ENCODE measurements around the gene CAMK1D.
"Not testable (repeated sequence)": the region's sequence is repeated elsewhere in the genome, so short reads cannot be mapped to it uniquely, and the experiment has no call there.

Gene CAMK1D

GRCh38 chr10:12340937-12341336 is 8.4 kb upstream of the CAMK1D start:
- DNase-seq (ENCODE audit: low spot score): no peak

GRCh38 chr10:12341526-12341925 is 7.8 kb upstream of the CAMK1D start:
- DNase-seq (ENCODE audit: low spot score): no peak

- DNase-seq (ENCODE audit: low spot score): no peak
Observed at GRCh38 chr10:12344375-12345110, 4.8 kb upstream of the CAMK1D start.

GRCh38 chr10:12346707-12347106 is 2.6 kb upstream of the CAMK1D start:
- no peak for DNase-seq (ENCODE audit: low spot score)

- no peak for DNase-seq (ENCODE audit: low spot score)
Observed at GRCh38 chr10:12348294-12348869, 965 bp upstream of the CAMK1D start.

GRCh38 chr10:12349629-12350166 is 351 bp downstream of the CAMK1D start:
- DNase-seq (ENCODE audit: low spot score): no peak

GRCh38 chr10:12350167-12350872 is 973 bp downstream of the CAMK1D start:
- peak; percentile 49 for DNase-seq (ENCODE audit: low spot score)

GRCh38 chr10:12350925-12351324 is 1.6 kb downstream of the CAMK1D start:
- no peak for DNase-seq (ENCODE audit: low spot score)

GRCh38 chr10:12351447-12351846 is 2.1 kb downstream of the CAMK1D start:
- no peak for DNase-seq (ENCODE audit: low spot score)

GRCh38 chr10:12351889-12352288 is 2.5 kb downstream of the CAMK1D start:
- DNase-seq (ENCODE audit: low spot score): no peak

- no peak for DNase-seq (ENCODE audit: low spot score)
Observed at GRCh38 chr10:12353399-12354242, 4.3 kb downstream of the CAMK1D start.

GRCh38 chr10:12354696-12355095 is 5.3 kb downstream of the CAMK1D start:
- DNase-seq (ENCODE audit: low spot score): not testable (repeated sequence)

GRCh38 chr10:12355384-12355783 is 6.0 kb downstream of the CAMK1D start:
- DNase-seq (ENCODE audit: low spot score): no peak

- DNase-seq (ENCODE audit: low spot score): no peak
Observed at GRCh38 chr10:12357525-12358151, 8.3 kb downstream of the CAMK1D start.

- no peak for DNase-seq (ENCODE audit: low spot score)
Observed at GRCh38 chr10:12358863-12359564, 9.7 kb downstream of the CAMK1D start.

- DNase-seq (ENCODE audit: low spot score): no peak
Observed at GRCh38 chr10:12360461-12360860, 11.1 kb downstream of the CAMK1D start.

GRCh38 chr10:12361115-12361514 is 11.8 kb downstream of the CAMK1D start:
- DNase-seq (ENCODE audit: low spot score): not testable (repeated sequence)

- no peak for DNase-seq (ENCODE audit: low spot score)
Observed at GRCh38 chr10:12364559-12364958, 15.2 kb downstream of the CAMK1D start.

GRCh38 chr10:12367272-12367671 is 17.9 kb downstream of the CAMK1D start:
- no peak for DNase-seq (ENCODE audit: low spot score)

- no peak for DNase-seq (ENCODE audit: low spot score)
Observed at GRCh38 chr10:12369982-12370381, 20.6 kb downstream of the CAMK1D start.

- DNase-seq (ENCODE audit: low spot score): no peak
Observed at GRCh38 chr10:12372846-12373245, 23.5 kb downstream of the CAMK1D start.

Measured in hepatic stellate cell (primary cell).